DMS53 (cell line): ENCODE data around the gene PIPOX.
A peak's percentile ranks its signal among the peaks of the same experiment; 100 is the strongest.
"Not testable (repeated sequence)": the region's sequence is repeated elsewhere in the genome, so short reads cannot be mapped to it uniquely, and the experiment has no call there.

Experiments used
- DNase-seq: peaks from one replicate; lab custom pipeline; 2025; lab: John Stamatoyannopoulos, UW

PIPOX gene

GRCh38 chr17:29076087-29076486 is 33.1 kb downstream of the PIPOX start:
- no peak for DNase-seq

GRCh38 chr17:29076722-29077121 is 33.8 kb downstream of the PIPOX start:
- DNase-seq: no peak

GRCh38 chr17:29077320-29077719 is 34.4 kb downstream of the PIPOX start:
- no peak for DNase-seq

- DNase-seq: peak; percentile 34
Measured at GRCh38 chr17:29078183-29079045, 35.5 kb downstream of the PIPOX start.

GRCh38 chr17:29079433-29079832 is 36.5 kb downstream of the PIPOX start:
- no peak for DNase-seq

- DNase-seq: no peak
Measured at GRCh38 chr17:29079887-29080286, 36.9 kb downstream of the PIPOX start.

GRCh38 chr17:29080323-29080722 is 37.4 kb downstream of the PIPOX start:
- DNase-seq: no peak

- no peak for DNase-seq
Measured at GRCh38 chr17:29080965-29081364, 38.0 kb downstream of the PIPOX start.

GRCh38 chr17:29084541-29085146 is 41.7 kb downstream of the PIPOX start:
- peak; percentile 62 for DNase-seq

- peak; percentile 16 for DNase-seq
Measured at GRCh38 chr17:29085223-29085622, 42.3 kb downstream of the PIPOX start.

- no peak for DNase-seq
Measured at GRCh38 chr17:29086628-29087332, 43.8 kb downstream of the PIPOX start.

- not testable (repeated sequence) for DNase-seq
Measured at GRCh38 chr17:29088782-29089181, 45.8 kb downstream of the PIPOX start.

- DNase-seq: no peak
Measured at GRCh38 chr17:29089601-29090044, 46.7 kb downstream of the PIPOX start.

- DNase-seq: no peak
Measured at GRCh38 chr17:29090108-29090507, 47.2 kb downstream of the PIPOX start.

- DNase-seq: no peak
Measured at GRCh38 chr17:29090750-29091605, 48.0 kb downstream of the PIPOX start.

GRCh38 chr17:29091606-29092289 is 48.8 kb downstream of the PIPOX start:
- DNase-seq: no peak

GRCh38 chr17:29093090-29093871 is 50.3 kb downstream of the PIPOX start:
- no peak for DNase-seq

GRCh38 chr17:29094101-29094708 is 51.3 kb downstream of the PIPOX start:
- DNase-seq: no peak

- no peak for DNase-seq
Measured at GRCh38 chr17:29095439-29095838, 52.5 kb downstream of the PIPOX start.

GRCh38 chr17:29096094-29096493 is 53.2 kb downstream of the PIPOX start:
- DNase-seq: no peak
